Measurements from ENCODE around the gene CTCFL. TPM values are rescaled to one million over a fixed set of nuclear protein-coding genes. Genes with fewer than 3 reads are reported as not detected.

The CTCFL gene
- polyA plus RNA-seq, 1 donor from 2014 or later, result not detected

- Histone ChIP-seq H3K36me3 (ENCODE audit: insufficient read depth, low read length) (no peaks in the 10 kb centered on the region), H3K27ac (ENCODE audit: low read length) (no peak overlapping the region), H3K9ac (ENCODE audit: low read length) (no peak overlapping the region), H4K20me1 (ENCODE audit: insufficient read depth) (no peaks in the 10 kb centered on the region), H3K4me3 (ENCODE audit: low read length) (no peak overlapping the region), H3K4me2 (ENCODE audit: low read length) (no peak overlapping the region), H3K27me3 (ENCODE audit: insufficient read depth, low read depth, low read length) (no peaks in the 10 kb centered on the region), H3K9me3 (ENCODE audit: low read length) (no peaks in the 10 kb centered on the region), H3K79me2 (replicated peaks; ENCODE audit: insufficient read depth, low read length) (no peaks in the 10 kb centered on the region), H3K9me2 (ENCODE audit: insufficient read depth, low read length) (no peaks in the 10 kb centered on the region), H2AFZ (ENCODE audit: low read depth, low read length) (no peak overlapping the region), H3F3A (ENCODE audit: insufficient read depth, low read length, poor library complexity, severe bottlenecking) (no peaks in the 10 kb centered on the region)
- TF ChIP-seq EP300 (conservative IDR thresholded peaks at IDR 0.05; ENCODE audit: poor library complexity, severe bottlenecking), result no peak
- no peak for TF ChIP-seq RAD21 (conservative IDR thresholded peaks at IDR 0.05)
- no peak for TF ChIP-seq POLR2AphosphoS5 (IDR thresholded peaks at IDR 0.05)
- TF ChIP-seq SMC3 (conservative IDR thresholded peaks at IDR 0.05; ENCODE audit: poor library complexity), result no peak
- TF ChIP-seq, protein P1, sequence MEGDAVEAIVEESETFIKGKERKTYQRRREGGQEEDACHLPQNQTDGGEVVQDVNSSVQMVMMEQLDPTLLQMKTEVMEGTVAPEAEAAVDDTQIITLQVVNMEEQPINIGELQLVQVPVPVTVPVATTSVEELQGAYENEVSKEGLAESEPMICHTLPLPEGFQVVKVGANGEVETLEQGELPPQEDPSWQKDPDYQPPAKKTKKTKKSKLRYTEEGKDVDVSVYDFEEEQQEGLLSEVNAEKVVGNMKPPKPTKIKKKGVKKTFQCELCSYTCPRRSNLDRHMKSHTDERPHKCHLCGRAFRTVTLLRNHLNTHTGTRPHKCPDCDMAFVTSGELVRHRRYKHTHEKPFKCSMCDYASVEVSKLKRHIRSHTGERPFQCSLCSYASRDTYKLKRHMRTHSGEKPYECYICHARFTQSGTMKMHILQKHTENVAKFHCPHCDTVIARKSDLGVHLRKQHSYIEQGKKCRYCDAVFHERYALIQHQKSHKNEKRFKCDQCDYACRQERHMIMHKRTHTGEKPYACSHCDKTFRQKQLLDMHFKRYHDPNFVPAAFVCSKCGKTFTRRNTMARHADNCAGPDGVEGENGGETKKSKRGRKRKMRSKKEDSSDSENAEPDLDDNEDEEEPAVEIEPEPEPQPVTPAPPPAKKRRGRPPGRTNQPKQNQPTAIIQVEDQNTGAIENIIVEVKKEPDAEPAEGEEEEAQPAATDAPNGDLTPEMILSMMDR (IDR thresholded peaks at IDR 0.05; ENCODE audit: poor library complexity, severe bottlenecking), result no peak
- no peak for TF ChIP-seq TAF1 (IDR thresholded peaks at IDR 0.05; ENCODE audit: low read depth)
- TF ChIP-seq EZH2 (IDR thresholded peaks at IDR 0.05; ENCODE audit: borderline replicate concordance, insufficient read depth, low read length, poor library complexity, severe bottlenecking), result no peak
- TF ChIP-seq REST (IDR thresholded peaks at IDR 0.05; ENCODE audit: borderline replicate concordance), result no peak
- TF ChIP-seq MXI1 (conservative IDR thresholded peaks at IDR 0.05; ENCODE audit: poor library complexity, severe bottlenecking), result no peak
Observed at GRCh38 chr20:57546956-57547649, 22.2 kb upstream of the CTCFL start.

- Histone ChIP-seq H3K4me2 (ENCODE audit: low read length) (no peak overlapping the region), H3K4me3 (ENCODE audit: low read length) (no peak overlapping the region), H3K27me3 (ENCODE audit: insufficient read depth, low read depth, low read length) (no peaks in the 10 kb centered on the region), H3K36me3 (ENCODE audit: insufficient read depth, low read length) (no peaks in the 10 kb centered on the region), H3K79me2 (replicated peaks; ENCODE audit: insufficient read depth, low read length) (no peaks in the 10 kb centered on the region), H4K20me1 (ENCODE audit: insufficient read depth) (no peaks in the 10 kb centered on the region), H3K9me3 (ENCODE audit: low read length) (no peaks in the 10 kb centered on the region), H3K9me2 (ENCODE audit: insufficient read depth, low read length) (no peaks in the 10 kb centered on the region), H2AFZ (ENCODE audit: low read depth, low read length) (no peak overlapping the region), H3F3A (ENCODE audit: insufficient read depth, low read length, poor library complexity, severe bottlenecking) (no peaks in the 10 kb centered on the region), H3K9ac (ENCODE audit: low read length) (no peak overlapping the region), H3K27ac (ENCODE audit: low read length) (no peak overlapping the region)
- TF ChIP-seq SMC3 (conservative IDR thresholded peaks at IDR 0.05; ENCODE audit: poor library complexity), result no peak
- TF ChIP-seq REST (IDR thresholded peaks at IDR 0.05; ENCODE audit: borderline replicate concordance), result no peak
- TF ChIP-seq POLR2AphosphoS5 (IDR thresholded peaks at IDR 0.05), result no peak
- TF ChIP-seq TAF1 (IDR thresholded peaks at IDR 0.05; ENCODE audit: low read depth), result no peak
- TF ChIP-seq, protein P1 (IDR thresholded peaks at IDR 0.05; ENCODE audit: poor library complexity, severe bottlenecking), result no peak
- TF ChIP-seq RAD21 (conservative IDR thresholded peaks at IDR 0.05), result no peak
- no peak for TF ChIP-seq EZH2 (IDR thresholded peaks at IDR 0.05; ENCODE audit: borderline replicate concordance, insufficient read depth, low read length, poor library complexity, severe bottlenecking)
- TF ChIP-seq MXI1 (conservative IDR thresholded peaks at IDR 0.05; ENCODE audit: poor library complexity, severe bottlenecking), result no peak
- no peak for TF ChIP-seq EP300 (conservative IDR thresholded peaks at IDR 0.05; ENCODE audit: poor library complexity, severe bottlenecking)
Observed at GRCh38 chr20:57545927-57546662, 21.2 kb upstream of the CTCFL start.

Data from neural cell (in vitro differentiated cells).